Esophagus squamous epithelium (tissue), 5 donors: Measurements from ENCODE around the gene RPTOR. TPM values are rescaled to one million over a fixed set of nuclear protein-coding genes. Genes with fewer than 3 reads are reported as not detected.

Experiments used
- DNase-seq: peaks from one replicate; lab custom pipeline; 2025; lab: John Stamatoyannopoulos, UW
- H3K27ac ChIP-seq, 4 donors: fragments of 200-600 bp; sonication (generic); one replicate each; pipeline ENCODE4 v1.5.1; 2016 to 2019; ENCODE audit warnings: mild to moderate bottlenecking in 1 of 4
- H3K27me3 ChIP-seq, 4 donors: fragments of 200-600 bp; sonication (generic); 1 replicate in 3 of 4; 2 replicates in 1 of 4; pipeline versions ENCODE4 v1.5.1 to v1.6.0; 2017 to 2021; ENCODE audit warnings: antibody characterized with exemption in 1 of 4
- H3K36me3 ChIP-seq, 3 donors: fragments of 200-600 bp; sonication (generic); one replicate each; pipeline ENCODE4 v1.5.1; 2016 to 2019
- H3K4me1 ChIP-seq, 3 donors: fragments of 200-600 bp; sonication (generic); one replicate each; pipeline ENCODE4 v1.5.1; 2017 to 2019
- H3K4me3 ChIP-seq, 4 donors: fragments of 200-600 bp; sonication (generic); 1 replicate in 3 of 4; 2 replicates in 1 of 4; pipeline ENCODE4 v1.5.1; 2016 to 2019; ENCODE audit warnings: mild to moderate bottlenecking in 2 of 4, moderate library complexity in 1 of 4
- H3K9me3 ChIP-seq, 3 donors: fragments of 200-600 bp; sonication (generic); one replicate each; pipeline ENCODE4 v1.5.1; 2016 to 2019
- CTCF ChIP-seq, 6 experiments: fragments of 450-650 bp in 4 of 6; fragments of 200-600 bp in 2 of 6; sonication (generic) in 2 of 6; IDR thresholded peaks; one replicate each; pipeline ENCODE4 v1.5.1; 2016 to 2019; ENCODE audit warnings: antibody characterized with exemption in 6 of 6, mild to moderate bottlenecking in 4 of 6, moderate library complexity in 4 of 6
- POLR2A ChIP-seq, 4 donors: fragments of 450-650 bp; IDR thresholded peaks; one replicate each; pipeline ENCODE4 v1.6.1; 2017; ENCODE audit warnings: antibody characterized with exemption in 4 of 4, mild to moderate bottlenecking in 4 of 4, moderate library complexity in 3 of 4
- WGBS, 2 donors: methylation state at CpG; one replicate each; pipeline ENCODE4 v1.1.5; 2018; 5-methylcytosine and 5-hydroxymethylcytosine counted together
- intact Hi-C: fragments of 100-400 bp; cut with DNase I; formaldehyde crosslinking; loops from one replicate; pipeline ENCODE4 v1.15.0; 2022
- total RNA-seq, 4 donors: library from RNA; depleted of rRNA; stranded (reverse); fragments of >200 nt; gene quantifications; one replicate each; pipeline ENCODE4 v1.1.0, GENCODE V29; 2016
- donor health status: DM: yes; HTN: yes; CAD: no.

The RPTOR gene
- total RNA-seq, 4 donors from 2014 or later, result 11.7 to 27.8 (median 22.8) TPM

GRCh38 chr17:80601146-80601545 lies 56.5 kb downstream of the RPTOR start:
- Histone ChIP-seq H3K27me3 (no peaks in the 10 kb centered on the region), H3K9me3 (no peaks in the 10 kb centered on the region), H3K4me3 (no peak overlapping the region), H3K4me1 (peaks cover 3 to 25% (median 10%) of the 10 kb centered on the region in 3 donors), H3K27ac (no peak overlapping the region), H3K36me3 (no peaks in the 10 kb centered on the region)
- intact Hi-C loops, result no loop called here
- TF ChIP-seq CTCF (IDR thresholded peaks at IDR 0.05) (no peak), POLR2A (IDR thresholded peaks at IDR 0.05) (no peak)
- no peak for DNase-seq
- WGBS, 2 donors, result 69 to 87% methylated on average over 3 to 10 of the region's 12 CpGs

- H3K27ac ChIP-seq, result no peak overlapping the region
- no peak for DNase-seq
- intact Hi-C loops, result no loop called here
- 85 to 88% methylated on average over 10 of the region's 10 CpGs for WGBS, 2 donors
- peaks cover 3 to 25% (median 10%) of the 10 kb centered on the region in 3 donors for H3K4me1 ChIP-seq
- TF ChIP-seq POLR2A (IDR thresholded peaks at IDR 0.05) (no peak), CTCF (IDR thresholded peaks at IDR 0.05) (no peak)
- H3K4me3 ChIP-seq, result no peak overlapping the region
- H3K9me3 ChIP-seq, result no peaks in the 10 kb centered on the region
- no peaks in the 10 kb centered on the region for H3K27me3 ChIP-seq
- H3K36me3 ChIP-seq, result no peaks in the 10 kb centered on the region
These were observed 58.8 kb downstream of the RPTOR start for GRCh38 chr17:80603396-80603795.

- Histone ChIP-seq H3K9me3 (no peaks in the 10 kb centered on the region), H3K36me3 (no peaks in the 10 kb centered on the region), H3K4me3 (no peak overlapping the region), H3K27me3 (no peaks in the 10 kb centered on the region), H3K4me1 (peaks cover 3 to 22% (median 10%) of the 10 kb centered on the region in 3 donors), H3K27ac (no peak overlapping the region)
- no peak for DNase-seq
- TF ChIP-seq CTCF (IDR thresholded peaks at IDR 0.05) (no peak), POLR2A (IDR thresholded peaks at IDR 0.05) (no peak)
- intact Hi-C loops, result no loop called here
- 88 to 96% methylated on average over 5 of the region's 5 CpGs for WGBS, 2 donors
These were observed 59.5 kb downstream of the RPTOR start for GRCh38 chr17:80604009-80604669.

GRCh38 chr17:80604670-80605010 lies 60.0 kb downstream of the RPTOR start:
- DNase-seq, result no peak
- no peaks in the 10 kb centered on the region for H3K9me3 ChIP-seq
- 92 to 95% methylated on average over 7 of the region's 7 CpGs for WGBS, 2 donors
- no peaks in the 10 kb centered on the region for H3K27me3 ChIP-seq
- H3K4me3 ChIP-seq, result no peak overlapping the region
- H3K4me1 ChIP-seq, result peaks cover 0 to 17% (median 8%) of the 10 kb centered on the region in 3 donors
- intact Hi-C loops, result no loop called here
- no peak overlapping the region for H3K27ac ChIP-seq
- no peaks in the 10 kb centered on the region for H3K36me3 ChIP-seq
- TF ChIP-seq POLR2A (IDR thresholded peaks at IDR 0.05), result no peak
- TF ChIP-seq CTCF (IDR thresholded peaks at IDR 0.05), result no peak

GRCh38 chr17:80605326-80606066 lies 60.9 kb downstream of the RPTOR start:
- H3K36me3 ChIP-seq, result no peaks in the 10 kb centered on the region
- TF ChIP-seq CTCF (IDR thresholded peaks at IDR 0.05), result no peak
- TF ChIP-seq POLR2A (IDR thresholded peaks at IDR 0.05), result no peak
- H3K9me3 ChIP-seq, result no peaks in the 10 kb centered on the region
- H3K27me3 ChIP-seq, result no peaks in the 10 kb centered on the region
- H3K27ac ChIP-seq, result no peak overlapping the region
- WGBS, 2 donors, result 50 to 58% methylated on average over 14 to 16 of the region's 16 CpGs
- H3K4me3 ChIP-seq, result no peak overlapping the region
- DNase-seq, result no peak
- intact Hi-C loops, result no loop called here
- H3K4me1 ChIP-seq, result peaks cover 0 to 9% (median 0%) of the 10 kb centered on the region in 3 donors
